Measurements from ENCODE around the gene SLC10A4.

DNA sequence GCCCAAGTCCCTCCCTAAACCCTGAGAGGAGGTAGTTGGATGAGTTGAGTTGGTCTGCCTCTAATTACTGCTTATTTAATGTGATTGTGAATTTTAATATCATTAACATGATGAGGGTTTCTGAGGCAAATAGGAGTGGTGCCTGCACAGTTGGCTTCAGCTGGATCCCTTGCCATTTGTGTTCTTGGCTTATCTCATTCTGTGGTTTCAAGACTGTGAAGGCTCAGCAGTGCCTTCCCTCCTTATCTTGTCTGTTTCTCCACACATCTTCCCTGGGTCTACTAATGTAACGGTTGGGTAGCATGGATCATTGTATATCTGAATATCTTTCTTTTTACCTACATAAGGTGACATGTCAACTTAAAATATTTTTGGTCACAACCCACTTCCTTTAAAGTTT lies 1.6 kb upstream of the SLC10A4 start:
- TF ChIP-seq CTCF (IDR thresholded peaks at IDR 0.05) (no peak), POLR2A (IDR thresholded peaks at IDR 0.05) (no peak)
